ENCODE data around the gene ZNF236. TPM values are rescaled to one million over a fixed set of nuclear protein-coding genes. Genes with fewer than 3 reads are reported as not detected.

The ZNF236 gene
- total and polyA plus RNA-seq, 10 of the 15 experiments (the other 5 are each of a cell fraction or from before 2014, with no cell fraction given) = 1.0 to 14.4 (median 5.9) TPM

GRCh38 chr18:76821875-76822505, 367 bp upstream of the ZNF236 start (continued):
- no peak for TF ChIP-seq ZBTB11 (CRISPR knock-in tag; IDR thresholded peaks at IDR 0.05)
- TF ChIP-seq RUNX3 (IDR thresholded peaks at IDR 0.05; ENCODE audit: low read length) = no peak; the same call in 1 of the 2 replicates
- no peak for TF ChIP-seq ZBED1 (IDR thresholded peaks at IDR 0.05; ENCODE audit: borderline replicate concordance)
- TF ChIP-seq EED (IDR thresholded peaks at IDR 0.05; ENCODE audit: low read depth) = no peak
- TF ChIP-seq FOXK2 (IDR thresholded peaks at IDR 0.05) = no peak
- no peak for TF ChIP-seq SMC3 (IDR thresholded peaks at IDR 0.05; ENCODE audit: borderline replicate concordance, low read length)
- TF ChIP-seq SREBF1 (IDR thresholded peaks at IDR 0.05; ENCODE audit: low read length) = no peak
- peak; percentile 79; the same call in 1 of the 2 replicates for TF ChIP-seq DPF2 (IDR thresholded peaks at IDR 0.05)
- 0 out of 2 replicates have a peak, but pooled peaks have one; percentile 55 for TF ChIP-seq POLR2AphosphoS2 (IDR thresholded peaks at IDR 0.05; ENCODE audit: low read depth, low read length)
- no peak for TF ChIP-seq RELB (IDR thresholded peaks at IDR 0.05; ENCODE audit: low read depth)
- peak; percentile 74; the same call in 1 of the 2 replicates for TF ChIP-seq RB1 (IDR thresholded peaks at IDR 0.05; ENCODE audit: borderline replicate concordance)
- no peak for TF ChIP-seq TCF7 (IDR thresholded peaks at IDR 0.05; ENCODE audit: borderline replicate concordance)
- no peak for TF ChIP-seq MEF2B (IDR thresholded peaks at IDR 0.05; ENCODE audit: partially characterized antibody, poor library complexity, severe bottlenecking)
- no peak for TF ChIP-seq SUZ12 (IDR thresholded peaks at IDR 0.05; ENCODE audit: unreplicated experiment)
- no peak for TF ChIP-seq NRF1 (conservative IDR thresholded peaks at IDR 0.05; ENCODE audit: low read depth, low read length)
- no peak for TF ChIP-seq NFYB (IDR thresholded peaks at IDR 0.05; ENCODE audit: insufficient read depth, low read depth, low read length)
- TF ChIP-seq HDAC2 (IDR thresholded peaks at IDR 0.05) = no peak
- no peak for TF ChIP-seq NFYA (IDR thresholded peaks at IDR 0.05; ENCODE audit: borderline replicate concordance, low read depth, low read length)
- TF ChIP-seq CHD1 (IDR thresholded peaks at IDR 0.05; ENCODE audit: low read depth, low read length) = no peak
- TF ChIP-seq NR2F1 (conservative IDR thresholded peaks at IDR 0.05) = peak; percentile 90
- no peak for TF ChIP-seq BCLAF1 (IDR thresholded peaks at IDR 0.05)
- no peak for TF ChIP-seq RELA (IDR thresholded peaks at IDR 0.05; ENCODE audit: borderline replicate concordance, partially characterized antibody)
